Activated naive CD4-positive, alpha-beta T cell treated with Interleukin-2 at 50 U/mL for 16 hours (primary cell): ENCODE results near the gene CPTP.
A peak's percentile ranks its signal among the peaks of the same experiment; 100 is the strongest.

Experiments
- DNase-seq: peaks from one replicate; pipeline ENCODE4 v3.0.0-alpha.2; 2020

Gene CPTP

GRCh38 chr1:1324524-1325287, at the start of gene CPTP, which contains the start of gene INTS11:
TSS of gene CPTP (plus strand) at chr1:1324802. CDS start at chr1:1326911, 2,109 bp downstream.
TSS of gene INTS11 (minus strand) at chr1:1324660. CDS start at chr1:1324608, 52 bp downstream.
- peak; percentile 94 for DNase-seq

- no peak for DNase-seq
Measured at GRCh38 chr1:1274931-1275431, 49.6 kb upstream of the CPTP start.

- DNase-seq = no peak
Measured at GRCh38 chr1:1275836-1276235, 48.8 kb upstream of the CPTP start.

GRCh38 chr1:1278620-1279019, 46.0 kb upstream of the CPTP start:
- no peak for DNase-seq

GRCh38 chr1:1279028-1279427, 45.6 kb upstream of the CPTP start:
- DNase-seq = no peak

- DNase-seq = no peak
Measured at GRCh38 chr1:1280782-1281481, 43.7 kb upstream of the CPTP start.

- no peak for DNase-seq
Measured at GRCh38 chr1:1281533-1282321, 42.9 kb upstream of the CPTP start.

GRCh38 chr1:1282998-1283397, 41.6 kb upstream of the CPTP start:
- peak; percentile 16 for DNase-seq

- no peak for DNase-seq
Measured at GRCh38 chr1:1283821-1284220, 40.8 kb upstream of the CPTP start.

GRCh38 chr1:1284221-1285101, 40.1 kb upstream of the CPTP start:
- DNase-seq = no peak

- no peak for DNase-seq
Measured at GRCh38 chr1:1285102-1285571, 39.5 kb upstream of the CPTP start.

- no peak for DNase-seq
Measured at GRCh38 chr1:1285611-1286311, 38.8 kb upstream of the CPTP start.

GRCh38 chr1:1286313-1287261, 38.0 kb upstream of the CPTP start:
- DNase-seq = no peak

- no peak for DNase-seq
Measured at GRCh38 chr1:1287288-1288110, 37.1 kb upstream of the CPTP start.

GRCh38 chr1:1290238-1290731, 34.3 kb upstream of the CPTP start:
- peak; percentile 70 for DNase-seq

- no peak for DNase-seq
Measured at GRCh38 chr1:1291023-1291528, 33.5 kb upstream of the CPTP start.

- peak; percentile 73 for DNase-seq
Measured at GRCh38 chr1:1291548-1292441, 32.8 kb upstream of the CPTP start.

- no peak for DNase-seq
Measured at GRCh38 chr1:1292442-1292779, 32.2 kb upstream of the CPTP start.
